Raji (cell line): Measurements from ENCODE around the gene FIS1.
A peak's percentile ranks its signal among the peaks of the same experiment; 100 is the strongest.

Source experiments
- POLR2A ChIP-seq: IDR thresholded peaks from 2 replicates; pipeline ENCODE4 v1.6.1; 2011; ENCODE audit warnings: low read depth, low read length, control low read depth; ENCODE audit not compliant: insufficient read depth

The FIS1 gene

DNA sequence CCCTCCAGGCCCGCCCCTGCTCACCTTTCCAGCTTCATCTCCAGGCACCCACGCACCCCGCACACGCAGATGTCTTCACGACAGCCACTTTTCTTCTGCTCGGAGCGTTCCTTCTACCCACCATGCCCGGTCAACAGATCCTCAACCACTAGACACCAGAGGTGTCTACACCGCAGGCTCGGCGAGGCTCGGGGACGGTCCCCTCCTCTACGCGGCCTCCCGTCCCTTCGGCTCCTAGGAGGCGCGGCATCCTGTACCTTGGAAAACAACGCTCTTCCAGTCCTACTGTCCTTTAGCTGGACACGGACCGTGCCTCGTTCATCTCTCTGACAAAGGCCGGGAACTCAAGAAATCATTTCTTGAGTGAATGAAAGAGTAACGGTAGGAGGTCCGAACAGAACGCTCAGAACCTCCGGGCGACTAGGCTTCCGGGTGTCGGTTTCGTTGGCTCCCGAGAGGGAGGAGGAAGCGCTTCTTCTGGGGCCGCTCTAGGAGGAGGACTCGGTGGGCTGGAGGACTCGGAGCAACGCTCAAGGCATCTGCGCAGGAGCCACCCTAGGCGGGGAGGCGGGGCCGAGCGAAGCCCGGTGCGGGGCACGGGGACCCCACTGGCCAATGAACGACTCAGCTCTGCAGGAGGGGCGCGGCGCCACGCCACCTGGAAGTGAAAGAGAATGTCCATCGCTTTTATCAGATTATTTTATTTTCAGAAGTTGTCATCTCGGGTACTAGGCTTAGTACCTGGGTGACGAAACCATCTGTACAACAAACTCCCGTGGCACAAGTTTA, 7.2 kb upstream of the FIS1 start:
- peak; percentile 82 for TF ChIP-seq POLR2A

DNA sequence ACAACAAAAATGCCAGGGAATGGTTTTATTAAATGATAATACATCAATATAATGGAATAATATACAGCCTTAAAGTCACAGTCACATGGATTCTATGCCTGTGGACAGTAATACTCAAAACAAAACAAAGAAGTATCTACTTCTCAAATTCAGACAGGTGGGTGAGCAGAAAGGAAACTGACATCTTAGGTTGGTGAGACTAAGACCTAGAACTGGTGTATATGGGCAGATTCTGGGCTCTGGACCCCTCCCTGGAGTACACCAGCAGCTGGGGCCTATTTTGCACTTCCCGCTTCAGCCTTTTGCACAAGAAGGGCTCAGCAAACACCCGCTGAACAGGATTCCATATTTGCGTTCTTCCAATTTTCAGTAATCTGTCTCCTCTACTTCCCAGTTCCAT, 5.4 kb upstream of the FIS1 start:
- no peak for TF ChIP-seq POLR2A

DNA sequence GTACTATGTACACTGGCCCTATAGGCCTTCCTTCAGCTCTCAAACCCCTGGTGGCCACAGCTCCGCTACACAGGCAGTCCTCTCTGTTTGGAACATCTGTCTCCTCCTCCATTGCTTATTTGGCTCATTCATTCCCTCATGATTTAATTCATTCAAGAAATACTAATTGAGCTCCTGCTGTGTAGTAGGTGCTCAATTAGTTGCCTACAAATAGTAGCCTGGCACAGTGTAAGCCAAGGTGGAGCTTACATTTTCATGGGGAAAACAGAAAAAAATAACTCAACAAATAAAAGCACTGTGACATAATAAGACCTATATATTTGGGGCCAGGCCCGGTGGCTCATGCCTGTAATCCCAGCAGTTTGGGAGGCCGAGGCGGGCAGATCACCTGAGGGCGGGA, 3.4 kb upstream of the FIS1 start:
- no peak for TF ChIP-seq POLR2A

DNA sequence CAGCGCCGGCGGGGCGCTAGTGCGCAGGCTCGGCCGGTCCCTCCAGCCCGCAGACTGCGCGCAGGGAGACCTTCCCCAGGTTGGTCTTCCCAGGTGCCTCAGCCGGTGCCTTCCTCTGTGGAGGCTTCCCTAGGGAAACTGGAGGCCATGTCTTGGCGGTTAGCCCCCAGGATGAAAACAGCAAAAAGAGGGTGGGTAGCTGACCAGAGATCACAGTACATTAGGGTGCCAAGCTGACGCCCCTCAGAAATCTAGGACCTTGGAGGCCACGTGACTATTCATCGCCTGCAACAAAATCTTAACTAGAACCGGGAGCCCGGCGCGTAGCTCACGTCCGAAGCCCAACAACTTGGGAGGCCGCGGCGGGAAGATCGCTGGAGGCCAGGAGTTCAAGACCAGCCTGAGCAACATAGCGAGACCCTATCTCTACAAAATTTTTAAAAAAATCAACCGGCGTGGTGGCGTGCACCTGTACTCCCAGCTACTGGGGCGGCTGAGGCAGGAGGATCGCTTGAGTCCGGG, 327 bp upstream of the FIS1 start:
- peak; percentile 52 for TF ChIP-seq POLR2A

DNA sequence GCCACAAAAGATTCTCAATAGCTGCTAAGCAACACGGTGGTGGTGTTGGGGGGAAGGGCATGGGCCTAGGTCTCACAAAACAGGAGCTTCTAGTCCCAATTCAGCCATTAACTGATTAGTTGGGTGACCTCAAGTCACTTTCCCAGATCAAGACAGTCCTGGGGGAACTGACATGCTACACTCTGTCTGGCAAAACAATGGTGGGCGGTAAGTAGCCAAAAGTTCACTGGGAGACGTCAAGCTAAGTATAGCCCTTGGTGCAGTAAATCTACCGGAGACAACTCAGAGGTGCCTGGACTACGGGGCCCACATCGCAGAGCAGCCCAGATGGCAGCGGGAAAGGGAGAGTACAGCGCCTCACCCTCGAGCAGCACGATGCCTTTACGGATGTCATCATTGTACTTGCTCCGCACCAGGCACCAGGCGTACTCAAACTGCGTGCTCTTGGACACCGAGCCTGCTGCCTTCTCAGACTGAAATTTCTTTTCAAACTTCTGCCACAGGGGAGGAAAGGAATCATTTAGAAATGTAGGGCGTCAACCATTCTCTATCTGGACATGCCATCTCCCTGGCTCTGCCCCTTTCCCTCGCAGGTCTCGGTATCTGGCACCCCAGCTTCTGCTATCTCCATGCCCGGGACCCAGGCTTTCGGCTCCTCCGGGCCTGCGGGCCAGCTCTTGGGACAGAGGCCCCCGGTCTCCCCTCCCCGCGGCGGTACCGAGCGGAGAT, 1.1 kb downstream of the FIS1 start:
- TF ChIP-seq POLR2A = no peak

DNA sequence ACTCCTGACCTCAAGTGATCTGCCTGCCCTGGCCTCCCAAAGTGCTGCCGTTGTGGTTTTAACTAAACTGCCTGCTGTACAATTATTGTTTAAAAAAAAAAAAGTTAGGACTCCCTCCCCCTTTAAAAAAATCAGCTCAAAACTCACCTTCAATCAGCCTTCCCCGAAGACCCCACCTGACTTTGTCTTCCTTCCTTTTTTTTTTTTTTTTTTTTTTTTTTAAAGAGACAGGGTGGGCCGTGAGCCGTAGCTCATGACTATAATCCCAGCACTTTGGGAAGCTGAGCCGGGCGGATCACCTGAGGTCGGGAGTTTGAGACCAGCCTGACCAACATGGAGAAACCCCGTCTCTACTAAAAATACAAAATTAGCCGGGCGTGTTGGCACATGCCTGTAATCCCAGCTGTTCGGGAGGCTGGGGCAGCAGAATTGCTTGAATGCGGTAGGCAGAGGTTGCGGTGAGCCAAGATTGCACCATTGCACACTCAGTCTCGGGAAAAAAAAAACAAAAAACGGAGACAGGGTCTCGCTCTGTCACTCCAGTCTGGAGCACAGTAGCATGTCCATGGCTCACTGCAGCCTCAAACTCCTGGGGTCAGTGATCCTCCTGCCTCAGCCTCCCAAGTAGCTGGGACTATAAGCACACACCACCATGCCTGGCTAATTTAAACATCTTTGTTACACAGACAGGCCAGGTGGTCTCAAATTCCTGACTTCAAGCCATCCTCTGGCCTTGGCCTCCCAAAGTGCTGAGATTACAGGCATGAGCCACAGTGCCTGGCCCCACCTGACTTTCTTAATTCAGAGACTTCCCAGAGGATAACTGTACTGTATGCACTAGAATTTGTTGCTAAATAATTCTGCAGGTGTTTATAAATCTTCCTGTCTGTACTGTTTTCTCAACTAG, 3.2 kb downstream of the FIS1 start:
- TF ChIP-seq POLR2A = no peak

DNA sequence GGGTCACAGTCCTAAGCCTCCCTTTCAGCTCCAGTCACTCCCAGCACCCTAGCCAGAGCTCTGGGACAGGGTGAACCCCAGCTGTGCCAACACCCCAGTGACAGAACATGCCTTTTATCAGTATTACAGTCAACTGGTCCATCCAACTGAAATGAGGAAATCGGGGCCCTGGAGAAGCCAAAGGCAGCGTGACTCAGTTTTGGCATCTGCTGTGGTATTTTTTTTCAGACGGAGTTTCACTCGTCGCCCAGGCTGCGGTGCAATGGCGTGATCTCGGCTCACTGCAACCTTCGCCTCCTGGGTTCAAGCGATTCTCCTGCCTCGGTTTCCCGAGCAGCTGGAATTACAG, 3.9 kb downstream of the FIS1 start:
- TF ChIP-seq POLR2A = no peak

DNA sequence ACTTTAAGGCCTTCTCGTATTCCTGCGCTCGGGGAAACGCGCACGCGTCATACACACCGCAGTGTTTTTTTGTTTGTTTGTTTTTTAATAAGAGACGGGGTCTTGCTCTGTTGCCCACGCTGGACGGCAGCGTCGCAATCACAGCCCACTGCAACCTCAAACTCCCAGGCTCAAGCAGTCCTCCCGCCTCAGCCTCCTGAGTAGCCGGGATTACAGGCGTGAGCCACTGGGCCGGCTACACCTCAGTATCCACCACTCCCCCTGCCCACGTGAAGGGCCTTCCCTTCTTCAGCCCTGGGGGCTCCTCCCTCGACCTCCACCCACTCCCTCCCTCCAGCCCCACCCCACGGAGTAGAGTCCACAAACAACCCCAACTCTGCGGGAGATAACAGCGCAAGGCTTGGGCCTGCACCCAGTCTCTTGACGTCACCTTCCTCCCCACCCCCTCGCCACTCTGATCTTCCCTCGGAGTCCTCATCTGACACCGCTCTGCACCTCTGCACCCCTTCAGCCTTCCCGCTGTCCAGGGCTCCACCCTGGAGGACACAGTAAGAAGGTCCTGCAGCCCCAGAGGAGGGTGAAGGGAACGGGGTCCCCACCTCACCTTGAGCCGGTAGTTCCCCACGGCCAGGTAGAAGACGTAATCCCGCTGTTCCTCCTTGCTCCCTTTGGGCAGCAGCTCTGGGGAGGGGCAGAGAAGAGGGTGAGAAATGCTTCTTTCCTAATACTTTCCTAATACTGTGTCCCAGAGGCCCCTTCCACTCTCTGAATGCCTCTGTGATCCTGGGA, 4.5 kb downstream of the FIS1 start:
- TF ChIP-seq POLR2A = no peak

DNA sequence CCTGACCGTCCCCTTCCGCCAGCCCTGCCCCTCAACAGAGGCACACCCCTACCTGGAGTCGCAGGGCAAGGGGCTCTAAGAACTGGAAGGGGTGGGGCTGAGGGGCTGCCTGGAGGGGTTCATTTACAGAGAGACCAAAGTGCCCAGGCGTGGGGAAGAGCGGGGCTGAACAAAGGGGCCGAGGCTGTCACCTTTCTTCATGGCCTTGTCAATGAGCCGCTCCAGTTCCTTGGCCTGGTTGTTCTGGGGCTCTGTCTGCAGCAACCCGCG, 5.0 kb downstream of the FIS1 start:
- TF ChIP-seq POLR2A = no peak

DNA sequence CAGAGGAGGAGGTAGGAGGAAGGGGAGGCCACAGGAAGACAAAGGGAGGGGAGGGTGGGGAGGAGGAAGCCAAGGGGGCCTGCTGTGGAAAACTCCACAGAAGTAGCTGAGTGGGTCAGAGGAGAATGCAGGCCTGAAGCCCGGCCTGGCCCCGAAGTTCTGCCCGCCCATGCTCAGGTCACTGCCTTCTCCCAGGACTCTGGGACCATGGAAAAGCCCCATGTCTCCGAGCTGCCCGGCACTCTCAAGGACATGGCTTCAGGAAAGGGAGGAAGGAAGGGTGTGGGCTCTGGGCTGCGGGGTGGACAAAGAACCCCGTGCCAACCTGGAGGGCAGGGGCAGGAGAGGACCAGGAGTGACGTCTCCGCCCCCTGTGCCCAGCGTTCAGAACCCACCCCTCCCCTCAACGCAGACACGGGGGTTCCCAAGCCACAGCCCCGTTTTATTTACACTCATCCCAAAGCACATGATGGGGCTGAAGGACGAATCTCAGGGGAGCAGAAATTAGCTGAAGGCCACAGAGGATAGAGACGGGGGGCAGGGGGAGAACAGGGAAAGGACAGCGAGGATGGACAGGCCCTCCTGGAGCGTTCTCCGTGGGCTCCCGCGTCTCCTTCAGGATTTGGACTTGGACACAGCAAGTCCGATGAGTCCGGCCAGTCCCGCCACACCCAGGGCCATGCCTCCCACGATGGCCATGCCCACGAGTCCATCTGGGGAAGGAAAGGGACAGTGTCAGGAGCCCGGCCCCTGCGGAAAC, 5.5 kb downstream of the FIS1 start:
- TF ChIP-seq POLR2A = no peak

DNA sequence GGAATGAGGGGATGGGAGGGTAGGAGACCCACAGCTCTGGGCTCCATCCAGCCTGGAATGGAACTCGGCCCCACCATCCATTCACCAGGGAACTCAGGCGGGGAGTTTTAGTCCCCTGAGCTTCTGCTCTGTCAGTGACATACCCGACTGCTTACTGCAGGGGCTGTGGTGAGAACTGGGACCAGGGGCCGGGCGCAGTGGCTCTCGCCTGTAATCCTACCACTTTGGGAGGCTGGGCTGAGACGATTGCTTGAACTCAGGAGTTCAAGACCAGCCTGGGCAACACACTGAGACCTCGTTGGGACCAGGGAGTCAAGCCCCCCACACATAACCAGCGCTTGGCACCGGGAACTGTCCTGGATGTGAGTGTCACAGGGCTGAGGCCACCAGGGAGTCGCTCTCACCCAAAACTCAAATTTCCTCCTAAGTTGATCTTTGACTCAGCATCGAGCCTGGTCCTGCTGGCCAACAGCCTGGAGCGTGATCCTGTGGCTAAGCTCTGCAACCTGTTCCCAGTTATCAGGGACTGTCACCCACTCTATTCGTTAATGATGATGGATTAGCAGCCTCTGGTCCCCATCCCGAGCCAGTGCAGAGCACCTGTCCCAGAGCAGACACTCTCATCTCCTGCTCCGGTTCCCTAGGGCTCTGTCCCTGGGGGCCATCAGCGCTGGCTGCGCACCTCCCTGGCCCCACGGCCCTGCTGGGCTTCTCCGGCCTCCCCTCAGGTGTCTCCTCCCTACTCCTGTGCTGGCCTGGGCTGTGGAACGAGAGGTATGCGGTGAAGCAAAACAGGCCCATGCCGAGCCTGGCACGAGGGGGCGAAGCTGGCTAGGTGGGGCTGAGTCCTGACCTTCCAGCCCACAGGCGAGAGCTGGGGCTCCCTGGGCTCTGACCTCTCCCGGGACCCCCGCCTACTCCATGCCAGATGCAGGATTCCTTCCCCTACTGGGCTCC, 6.4 kb downstream of the FIS1 start:
- TF ChIP-seq POLR2A = no peak

DNA sequence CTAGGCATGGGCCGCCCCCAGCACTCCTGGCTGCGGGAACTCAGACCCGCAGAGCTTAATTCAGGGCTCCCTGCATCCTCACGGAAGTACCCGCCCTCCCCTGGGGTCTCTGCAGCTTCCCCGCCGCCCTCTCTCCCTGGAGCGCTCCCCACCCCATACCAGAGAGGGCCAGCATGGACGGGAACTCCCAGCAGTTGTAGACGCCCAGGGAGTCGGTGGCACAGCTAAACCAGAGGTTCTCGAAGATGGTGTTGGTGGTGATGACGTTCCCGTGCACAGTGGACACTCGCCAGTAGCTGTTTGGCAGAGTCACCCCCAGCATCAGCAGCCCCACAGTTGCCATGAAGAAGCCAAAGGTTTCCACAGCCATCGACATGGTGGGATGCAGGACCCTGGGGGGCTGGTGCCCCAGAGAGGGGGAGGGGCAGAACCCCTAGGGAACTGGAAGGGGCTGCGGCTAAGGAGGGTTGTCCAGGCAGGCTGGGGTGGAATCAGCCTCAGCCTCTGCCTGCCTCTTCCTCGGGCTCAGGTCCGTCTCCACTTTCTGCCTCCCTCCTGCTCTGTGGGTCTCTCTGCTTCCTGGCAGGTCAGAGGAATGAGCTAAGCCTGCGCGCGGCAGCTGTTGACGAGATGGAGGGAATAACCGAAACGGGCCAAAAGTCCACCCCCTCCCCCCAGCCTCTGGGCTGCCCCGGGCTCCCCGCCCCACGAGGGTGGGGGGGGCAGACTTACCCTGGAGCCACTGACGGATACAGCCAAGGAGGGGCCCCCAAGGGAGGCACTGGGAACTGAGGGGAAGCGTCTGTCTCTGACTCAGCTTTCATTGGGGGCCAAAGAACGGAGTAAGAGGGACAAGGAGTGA, 7.4 kb downstream of the FIS1 start, which contains the start of gene CLDN15:
Gene CLDN15 (minus strand): TSS at position 597 of the 862 bp plus-strand sequence. CDS start 221 bp downstream, at position 376.
- TF ChIP-seq POLR2A = no peak
